ENCODE measurements around the gene HOPX. TPM values are rescaled to one million over a fixed set of nuclear protein-coding genes. Genes with fewer than 3 reads are reported as not detected.

Gene HOPX
- total and polyA plus RNA-seq, 2 experiments from 2014 or later: not detected

GRCh38 chr4:56690393-56690792 lies 9.3 kb upstream of the HOPX start:
- Histone ChIP-seq H3K4me2 (no peak overlapping the region), H3K9me2 (ENCODE audit: insufficient read depth) (no peaks in the 10 kb centered on the region), H3K27ac (ENCODE audit: low read depth) (no peak overlapping the region), H3K4me3 (no peak overlapping the region), H3F3A (replicated peaks; ENCODE audit: low read depth) (no peaks in the 10 kb centered on the region), H2AFZ (no peak overlapping the region), H3K27me3 (ENCODE audit: insufficient read depth) (no peaks in the 10 kb centered on the region), H4K20me1 (replicated peaks; ENCODE audit: insufficient read depth) (no peaks in the 10 kb centered on the region), H3K4me1 (ENCODE audit: insufficient read depth) (peaks cover 8% of the 10 kb centered on the region; the same call in 1 of the 2 replicates), H3K79me2 (replicated peaks; ENCODE audit: insufficient read depth) (no peaks in the 10 kb centered on the region), H3K36me3 (ENCODE audit: insufficient read depth) (no peaks in the 10 kb centered on the region)
- Mint-ChIP-seq H3K9me3 (peaks cover 4% of the 10 kb centered on the region), H3K27me3 (ENCODE audit: insufficient read depth, low read depth, poor library complexity) (no peaks in the 10 kb centered on the region), H3K27ac (no peak overlapping the region), H3K4me1 (peaks cover 10% of the 10 kb centered on the region; the same call in 2 of the 3 replicates), H3K4me3 (no peak overlapping the region), H3K36me3 (ENCODE audit: low read depth) (peaks cover 3% of the 10 kb centered on the region; the same call in 1 of the 3 replicates)
- no peak for TF ChIP-seq POLR2AphosphoS5 (IDR thresholded peaks at IDR 0.05; ENCODE audit: low read depth)
- TF ChIP-seq, protein P1, sequence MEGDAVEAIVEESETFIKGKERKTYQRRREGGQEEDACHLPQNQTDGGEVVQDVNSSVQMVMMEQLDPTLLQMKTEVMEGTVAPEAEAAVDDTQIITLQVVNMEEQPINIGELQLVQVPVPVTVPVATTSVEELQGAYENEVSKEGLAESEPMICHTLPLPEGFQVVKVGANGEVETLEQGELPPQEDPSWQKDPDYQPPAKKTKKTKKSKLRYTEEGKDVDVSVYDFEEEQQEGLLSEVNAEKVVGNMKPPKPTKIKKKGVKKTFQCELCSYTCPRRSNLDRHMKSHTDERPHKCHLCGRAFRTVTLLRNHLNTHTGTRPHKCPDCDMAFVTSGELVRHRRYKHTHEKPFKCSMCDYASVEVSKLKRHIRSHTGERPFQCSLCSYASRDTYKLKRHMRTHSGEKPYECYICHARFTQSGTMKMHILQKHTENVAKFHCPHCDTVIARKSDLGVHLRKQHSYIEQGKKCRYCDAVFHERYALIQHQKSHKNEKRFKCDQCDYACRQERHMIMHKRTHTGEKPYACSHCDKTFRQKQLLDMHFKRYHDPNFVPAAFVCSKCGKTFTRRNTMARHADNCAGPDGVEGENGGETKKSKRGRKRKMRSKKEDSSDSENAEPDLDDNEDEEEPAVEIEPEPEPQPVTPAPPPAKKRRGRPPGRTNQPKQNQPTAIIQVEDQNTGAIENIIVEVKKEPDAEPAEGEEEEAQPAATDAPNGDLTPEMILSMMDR (conservative IDR thresholded peaks at IDR 0.05; ENCODE audit: low read depth in 2 of 2): peak; percentile 25 to 28
- DNase-seq (ENCODE audit: low spot score) (peak; percentile 54), ATAC-seq (peak; percentile 93)

- 0 out of 2 replicates have a peak overlapping the region, but pooled peaks have one; percentile 29 for H3K4me2 ChIP-seq
- TF ChIP-seq ZNF114 (CRISPR knock-in tag; IDR thresholded peaks at IDR 0.05): no peak
- no peak for TF ChIP-seq ETS1 (IDR thresholded peaks at IDR 0.05)
- TF ChIP-seq NANOG (IDR thresholded peaks at IDR 0.05; ENCODE audit: borderline replicate concordance): no peak
- no peak for TF ChIP-seq ZNF462 (CRISPR knock-in tag; IDR thresholded peaks at IDR 0.05)
- no peak for TF ChIP-seq EZH2 (IDR thresholded peaks at IDR 0.05; ENCODE audit: low read depth, unreplicated experiment)
These were observed 8.3 kb upstream of the HOPX start for GRCh38 chr4:56689201-56689969.

More at GRCh38 chr4:56689201-56689969, 8.3 kb upstream of the HOPX start:
- DNase-seq (ENCODE audit: low spot score) (no peak), ATAC-seq (no peak)
- Histone ChIP-seq H3K4me3 (no peak overlapping the region), H3K79me2 (replicated peaks; ENCODE audit: insufficient read depth) (no peaks in the 10 kb centered on the region), H3K9me2 (ENCODE audit: insufficient read depth) (no peaks in the 10 kb centered on the region), H3K36me3 (ENCODE audit: insufficient read depth) (no peaks in the 10 kb centered on the region), H3F3A (replicated peaks; ENCODE audit: low read depth) (no peaks in the 10 kb centered on the region), H4K20me1 (replicated peaks; ENCODE audit: insufficient read depth) (no peaks in the 10 kb centered on the region), H3K4me1 (ENCODE audit: insufficient read depth) (peaks cover 8% of the 10 kb centered on the region; the same call in 1 of the 2 replicates), H3K27me3 (ENCODE audit: insufficient read depth) (no peaks in the 10 kb centered on the region), H3K27ac (ENCODE audit: low read depth) (no peak overlapping the region), H2AFZ (no peak overlapping the region)
- Mint-ChIP-seq H3K36me3 (ENCODE audit: low read depth) (peaks cover 3% of the 10 kb centered on the region; the same call in 1 of the 3 replicates), H3K4me3 (no peak overlapping the region), H3K27me3 (ENCODE audit: insufficient read depth, low read depth, poor library complexity) (no peaks in the 10 kb centered on the region), H3K27ac (no peak overlapping the region), H3K4me1 (peaks cover 10% of the 10 kb centered on the region; the same call in 2 of the 3 replicates), H3K9me3 (peaks cover 4% of the 10 kb centered on the region)
